Mammary epithelial cell (primary cell): ENCODE data around the gene CCDC3.

Experiments
- EZH2 ChIP-seq: IDR thresholded peaks from 2 replicates; pipeline ENCODE4 v1.6.1; 2012; ENCODE audit warnings: low read length, inconsistent platforms, borderline replicate concordance
- TF ChIP-seq, protein P1 (sequence below), 2 donors: IDR thresholded peaks in 1 of 2; conservative IDR thresholded peaks in 1 of 2; 2 replicates each; pipeline ENCODE4 v1.5.1; 2011 to 2012; ENCODE audit warnings: inconsistent platforms in 2 of 2, low read length in 2 of 2, mild to moderate bottlenecking in 2 of 2, control low read depth in 1 of 2, low read depth in 1 of 2; ENCODE audit not compliant: insufficient read depth in 1 of 2; ENCODE audit errors: extremely low read depth in 1 of 2

DNA sequence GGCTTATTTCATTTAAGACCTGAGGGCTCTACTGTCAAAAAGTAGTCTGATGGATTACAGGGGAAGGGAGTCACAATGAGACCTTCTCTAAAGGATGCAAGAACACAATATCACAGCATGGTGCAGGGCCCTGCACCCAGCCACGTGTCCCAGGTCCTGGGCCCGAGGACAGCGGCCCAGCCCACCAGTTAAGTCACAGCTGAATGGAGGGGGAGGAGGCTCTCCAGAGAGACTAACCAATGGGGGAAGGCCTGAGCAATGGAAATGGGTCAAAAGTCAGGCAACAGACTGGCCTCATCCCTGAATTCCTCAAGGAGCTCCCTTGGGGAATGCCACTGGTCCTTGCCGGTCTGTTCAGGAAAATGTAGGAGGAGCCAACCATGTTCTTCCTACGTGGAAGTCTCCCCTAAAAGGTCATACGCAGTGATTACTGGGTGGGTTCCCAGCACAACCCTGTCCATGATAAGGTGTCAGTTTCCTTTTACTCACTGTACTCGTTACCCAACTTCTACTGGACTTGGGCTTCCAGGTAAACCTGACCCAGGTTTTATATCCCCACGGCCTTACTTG, 28.3 kb downstream of the CCDC3 start:
- TF ChIP-seq, protein P1, sequence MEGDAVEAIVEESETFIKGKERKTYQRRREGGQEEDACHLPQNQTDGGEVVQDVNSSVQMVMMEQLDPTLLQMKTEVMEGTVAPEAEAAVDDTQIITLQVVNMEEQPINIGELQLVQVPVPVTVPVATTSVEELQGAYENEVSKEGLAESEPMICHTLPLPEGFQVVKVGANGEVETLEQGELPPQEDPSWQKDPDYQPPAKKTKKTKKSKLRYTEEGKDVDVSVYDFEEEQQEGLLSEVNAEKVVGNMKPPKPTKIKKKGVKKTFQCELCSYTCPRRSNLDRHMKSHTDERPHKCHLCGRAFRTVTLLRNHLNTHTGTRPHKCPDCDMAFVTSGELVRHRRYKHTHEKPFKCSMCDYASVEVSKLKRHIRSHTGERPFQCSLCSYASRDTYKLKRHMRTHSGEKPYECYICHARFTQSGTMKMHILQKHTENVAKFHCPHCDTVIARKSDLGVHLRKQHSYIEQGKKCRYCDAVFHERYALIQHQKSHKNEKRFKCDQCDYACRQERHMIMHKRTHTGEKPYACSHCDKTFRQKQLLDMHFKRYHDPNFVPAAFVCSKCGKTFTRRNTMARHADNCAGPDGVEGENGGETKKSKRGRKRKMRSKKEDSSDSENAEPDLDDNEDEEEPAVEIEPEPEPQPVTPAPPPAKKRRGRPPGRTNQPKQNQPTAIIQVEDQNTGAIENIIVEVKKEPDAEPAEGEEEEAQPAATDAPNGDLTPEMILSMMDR (conservative IDR thresholded peaks at IDR 0.05 in 1 of 2, IDR thresholded peaks at IDR 0.05 in 1 of 2; ENCODE audit: extremely low read depth in 1 of 2, insufficient read depth in 1 of 2, low read depth in 1 of 2, low read length in 2 of 2), result no peak
- TF ChIP-seq EZH2, result no peak
